ENCODE data around the gene PDE4D. TPM values are rescaled to one million over a fixed set of nuclear protein-coding genes. Genes with fewer than 3 reads are reported as not detected.
"Not testable (repeated sequence)": the region's sequence is repeated elsewhere in the genome, so short reads cannot be mapped to it uniquely, and the experiment has no call there.

Gene PDE4D
- total RNA-seq, 1 donor from 2014 or later = 55.9 TPM

DNA sequence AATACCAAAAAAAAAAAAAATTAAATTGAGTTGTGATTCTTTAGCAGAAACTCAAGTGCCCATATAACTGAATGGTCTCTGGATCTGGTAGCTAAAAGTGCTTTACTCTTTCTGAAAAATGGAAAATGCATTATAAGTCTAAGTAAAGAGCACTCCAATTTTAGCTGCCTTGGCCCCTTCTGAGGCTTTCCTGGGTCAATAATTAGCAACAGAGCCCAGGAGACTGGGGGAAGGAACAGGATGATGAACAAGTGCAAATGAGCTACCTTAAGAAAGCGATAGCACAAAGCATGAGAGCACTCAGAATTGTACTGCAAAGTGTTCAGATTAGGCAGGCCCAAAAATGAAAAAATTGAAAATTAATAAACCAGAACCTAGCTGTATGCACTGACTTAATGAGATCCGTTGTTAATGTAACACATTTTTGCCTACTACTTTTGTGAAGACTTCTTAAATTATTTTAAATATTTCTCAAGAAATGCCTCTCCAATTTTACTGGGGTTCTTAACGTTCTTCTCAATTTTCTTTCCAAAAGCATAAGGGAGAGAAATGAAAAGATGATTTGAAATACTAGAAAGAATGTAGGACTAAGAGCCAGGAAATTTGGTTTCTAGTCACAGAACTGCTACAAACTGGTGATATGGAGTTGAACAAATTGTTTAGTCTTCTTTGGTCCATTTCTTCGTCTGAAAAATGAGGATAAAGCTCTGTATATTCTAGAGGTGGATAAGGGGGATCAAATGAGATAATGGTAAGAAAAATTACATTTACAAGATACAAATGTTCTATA, 566.1 kb downstream of the PDE4D start:
- DNase-seq (ENCODE audit: low spot score) (no peak), ATAC-seq (no peak)
- intact Hi-C loops (cut with DNase I) = no loop called here

DNA sequence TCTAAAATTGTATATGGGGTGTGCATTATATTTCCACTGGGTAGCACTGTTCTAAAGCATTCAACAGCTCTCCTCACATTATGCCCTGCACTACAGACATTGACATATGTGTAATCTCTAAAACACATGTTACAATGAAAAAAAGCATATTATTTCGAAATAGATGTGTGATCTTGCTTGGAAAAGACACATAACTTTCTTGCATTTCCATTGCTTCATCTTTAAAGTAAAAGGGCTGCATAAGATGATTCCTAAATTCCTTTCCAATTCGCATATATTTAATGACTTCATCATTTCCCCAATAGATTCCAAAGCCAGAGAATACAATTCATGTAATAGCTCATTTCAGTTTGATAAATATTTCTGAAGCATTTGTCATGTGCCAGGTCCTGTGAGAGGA, 566.9 kb downstream of the PDE4D start:
- ATAC-seq (no peak), DNase-seq (ENCODE audit: low spot score) (no peak)
- intact Hi-C loops (cut with DNase I) = no loop called here

DNA sequence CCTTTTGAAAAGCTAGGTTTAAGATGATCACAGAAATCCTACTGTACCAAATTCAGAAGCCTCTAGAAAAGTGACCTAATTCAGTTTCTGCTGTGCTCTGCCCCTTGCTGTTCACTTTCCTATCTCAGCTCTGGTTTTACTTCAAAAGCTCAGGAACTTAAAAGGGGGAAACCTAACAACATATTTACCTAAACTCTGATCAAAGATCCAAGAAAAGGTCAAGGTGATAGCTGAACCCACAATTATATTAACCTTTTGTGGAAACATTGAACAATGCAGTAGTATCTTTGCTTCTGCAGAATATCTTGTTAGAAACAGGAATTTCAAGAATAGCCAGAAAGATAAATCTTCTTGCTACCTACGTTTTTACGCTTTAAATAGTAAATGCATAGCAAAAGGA, 568.5 kb downstream of the PDE4D start:
- ATAC-seq (no peak), DNase-seq (ENCODE audit: low spot score) (no peak)
- intact Hi-C loops (cut with DNase I) = no loop called here

DNA sequence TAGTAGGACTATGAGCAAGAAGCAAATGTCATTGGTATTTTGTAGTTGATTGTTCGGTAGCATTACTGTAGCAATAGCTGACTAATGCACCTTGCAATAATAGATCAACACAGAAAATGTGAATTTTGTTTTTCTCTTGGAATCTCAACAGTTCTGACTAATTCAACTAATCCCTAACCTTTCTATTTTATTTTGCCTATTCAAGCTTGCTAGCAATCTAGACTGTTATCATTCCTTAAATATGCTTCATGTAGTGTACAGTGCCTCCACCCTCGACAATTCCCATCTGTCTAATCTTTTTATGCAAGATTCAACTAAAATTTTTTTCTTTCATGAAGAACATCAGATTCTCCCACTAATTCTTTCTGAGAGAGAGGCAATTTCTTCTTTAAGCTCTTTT, 570.6 kb downstream of the PDE4D start:
- ATAC-seq (no peak), DNase-seq (ENCODE audit: low spot score) (no peak)
- intact Hi-C loops (cut with DNase I) = no loop called here

DNA sequence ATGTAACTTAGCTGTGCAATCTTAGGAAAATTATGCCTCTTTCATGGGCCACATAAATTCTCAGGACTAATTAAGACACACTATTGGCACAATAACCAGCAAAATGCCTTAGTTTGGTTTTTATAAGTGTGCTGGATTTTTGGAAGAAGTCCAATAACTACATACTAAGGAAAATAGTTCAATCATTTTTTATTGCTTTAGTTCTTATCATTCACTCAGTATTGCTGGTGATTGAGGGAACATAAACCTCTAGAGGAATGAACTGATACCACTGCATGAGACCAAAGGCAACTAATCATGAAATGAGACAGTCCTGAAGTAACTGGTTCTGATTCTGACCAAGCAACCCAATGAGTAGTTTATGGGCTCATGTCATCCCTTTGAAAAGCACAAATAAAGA, 571.5 kb downstream of the PDE4D start:
- ATAC-seq (no peak), DNase-seq (ENCODE audit: low spot score) (no peak)
- intact Hi-C loops (cut with DNase I) = no loop called here

DNA sequence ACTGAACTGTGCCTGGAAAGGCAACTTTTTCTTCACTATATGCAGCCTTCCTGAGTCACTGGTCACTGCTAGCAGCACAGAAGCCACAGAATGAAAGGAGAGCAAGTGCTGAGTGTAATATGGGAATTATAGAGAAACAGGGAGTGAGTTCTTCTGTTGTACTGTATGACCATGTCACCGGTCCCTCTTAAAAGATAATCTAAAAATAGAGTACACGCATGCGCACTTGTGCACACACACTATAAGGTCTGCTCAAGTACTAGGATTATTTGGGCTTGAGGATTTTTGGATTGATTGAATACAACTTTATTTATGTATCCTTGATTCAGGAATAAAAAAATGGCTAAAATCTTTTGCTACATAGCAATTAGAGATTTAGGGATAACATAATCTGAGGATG, 571.9 kb downstream of the PDE4D start:
- intact Hi-C loops (cut with DNase I) = no loop called here
- ATAC-seq = no peak
- no peak for DNase-seq (ENCODE audit: low spot score)

DNA sequence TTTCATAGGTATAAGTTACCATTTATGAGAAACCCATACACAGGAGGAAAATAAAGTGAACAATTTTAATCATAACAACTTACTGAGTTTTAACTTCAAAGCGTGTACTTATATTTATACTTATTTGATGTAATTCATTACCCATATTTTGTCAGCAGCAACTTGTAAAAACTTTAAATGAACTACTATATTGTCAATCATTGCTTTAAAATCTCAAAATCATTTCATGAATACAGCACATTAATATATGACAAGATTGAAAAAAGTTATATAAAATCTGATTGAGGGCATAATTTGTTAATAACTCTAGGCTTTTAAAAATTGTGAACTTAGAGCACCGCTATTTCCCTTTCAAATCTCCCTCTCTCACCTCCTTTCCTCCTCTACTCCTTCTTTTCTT, 573.1 kb downstream of the PDE4D start:
- ATAC-seq = no peak
- intact Hi-C loops (cut with DNase I) = no loop called here
- no peak for DNase-seq (ENCODE audit: low spot score)

DNA sequence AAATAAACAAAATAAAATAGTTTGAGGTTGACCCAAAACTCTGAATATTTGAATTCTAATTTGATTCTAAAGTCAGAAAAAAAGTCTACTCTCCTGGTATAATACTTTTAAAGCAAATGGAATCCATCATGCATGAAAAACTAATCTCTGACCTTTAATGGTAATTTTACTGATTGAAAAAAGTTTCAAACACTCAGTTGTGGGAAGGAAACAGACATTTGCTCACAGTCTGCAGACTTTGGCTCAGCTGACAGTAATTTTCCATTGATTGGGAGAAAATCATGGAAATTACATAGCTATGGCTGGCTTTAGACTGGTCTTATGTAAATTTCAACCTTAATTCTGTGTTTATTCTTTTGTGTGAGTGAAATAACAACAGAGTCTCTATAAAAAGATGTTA, 574.3 kb downstream of the PDE4D start:
- intact Hi-C loops (cut with DNase I) = no loop called here
- DNase-seq (ENCODE audit: low spot score) = no peak
- no peak for ATAC-seq

DNA sequence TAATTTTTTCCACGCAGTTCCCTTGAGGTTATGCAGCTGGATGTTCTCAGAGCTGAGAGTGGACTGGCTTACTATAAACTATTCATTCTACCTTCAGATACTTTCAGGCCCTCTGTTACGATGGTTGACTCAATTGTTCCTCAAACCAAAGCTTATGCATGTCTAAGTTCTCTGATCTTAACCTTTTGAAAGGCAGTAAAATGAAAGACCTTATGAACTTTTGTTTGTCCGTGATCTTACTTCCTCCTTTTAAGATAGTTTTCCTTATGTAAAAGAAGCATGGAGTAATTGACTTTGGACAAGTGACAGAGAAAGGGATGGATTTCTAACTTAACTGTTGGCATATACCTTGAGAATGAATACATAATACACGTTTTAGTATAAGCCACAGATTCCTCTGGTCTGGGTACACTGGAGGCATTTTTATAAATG, 575.7 kb downstream of the PDE4D start:
- ATAC-seq (no peak), DNase-seq (ENCODE audit: low spot score) (no peak)
- intact Hi-C loops (cut with DNase I) = no loop called here

DNA sequence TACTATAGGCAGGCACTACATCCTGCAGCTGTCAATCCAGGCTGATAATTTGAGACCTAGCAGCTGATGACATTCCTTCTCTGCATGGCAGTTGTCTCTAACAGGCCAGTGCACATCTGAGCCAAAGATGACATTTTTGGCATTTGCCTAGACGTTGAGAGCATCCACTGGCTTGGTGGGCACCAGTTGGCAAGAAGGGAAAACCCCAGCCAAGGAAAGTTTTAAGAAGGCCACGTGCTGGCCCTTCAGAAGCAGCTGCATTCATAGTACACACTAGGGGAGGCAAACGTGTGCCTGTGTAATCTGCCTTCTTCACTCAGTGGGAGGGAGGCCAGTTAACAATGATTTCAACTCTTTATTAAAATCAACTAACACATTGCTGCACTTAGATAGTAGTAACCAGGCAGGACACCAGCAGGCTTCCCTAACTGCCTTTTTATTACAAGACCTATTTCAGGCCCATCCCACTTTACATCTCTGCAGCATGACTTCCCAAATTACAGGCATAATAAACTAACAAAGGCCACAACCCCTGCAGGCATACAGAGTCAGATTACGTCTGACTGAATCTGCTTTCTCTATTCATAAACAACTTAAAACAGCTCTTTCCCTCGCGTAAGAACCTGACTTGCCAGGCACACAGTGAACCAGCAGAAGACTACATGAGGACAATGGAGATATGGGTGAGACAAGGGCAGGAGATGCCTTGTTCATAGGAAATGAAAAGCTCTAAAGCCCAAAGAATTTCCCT, 576.3 kb downstream of the PDE4D start:
- no peak for DNase-seq (ENCODE audit: low spot score)
- ATAC-seq = peak; percentile 83
- intact Hi-C loops (cut with DNase I) = no loop called here

DNA sequence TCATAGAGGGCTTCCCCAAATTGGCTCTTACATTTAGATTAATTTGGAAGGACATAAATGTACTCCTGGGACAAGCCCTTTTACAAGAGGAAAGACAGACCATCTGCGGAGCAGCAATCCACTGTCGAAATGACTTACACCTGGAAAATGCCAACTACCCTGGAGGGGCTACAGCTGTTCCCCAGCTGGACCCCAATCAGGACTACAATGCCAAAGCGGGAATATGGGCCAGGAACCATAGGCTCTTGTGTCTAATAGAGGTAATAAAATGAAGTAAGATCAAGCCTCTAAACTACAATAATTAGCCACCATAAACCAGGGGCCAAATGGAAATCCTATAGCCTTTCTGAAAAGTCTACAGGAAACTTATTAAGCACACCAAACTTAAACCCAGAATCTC, 581.3 kb downstream of the PDE4D start:
- DNase-seq (ENCODE audit: low spot score) (no peak), ATAC-seq (no peak)
- intact Hi-C loops (cut with DNase I) = no loop called here

DNA sequence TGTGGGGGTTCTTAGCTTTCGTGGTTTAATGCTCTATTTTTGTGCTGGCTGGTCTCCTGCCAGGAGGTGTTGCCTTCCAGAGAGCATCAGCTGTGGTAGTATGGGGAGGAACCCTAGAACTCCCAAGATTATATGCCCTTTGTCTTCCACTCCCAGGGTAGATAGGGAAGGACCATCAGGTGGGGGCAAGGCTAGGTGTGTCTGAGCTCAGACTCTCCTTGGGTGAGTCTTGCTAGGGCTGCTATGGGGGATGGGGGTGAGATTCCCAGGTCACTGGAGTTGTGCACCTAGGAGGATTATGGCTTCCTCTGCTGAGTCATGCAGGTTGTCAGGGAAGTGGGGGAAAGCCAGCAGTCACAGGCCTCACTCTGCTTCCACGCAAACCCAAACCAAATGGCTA, 584.8 kb downstream of the PDE4D start:
- intact Hi-C loops (cut with DNase I); ATAC-seq: not testable (repeated sequence)

DNA sequence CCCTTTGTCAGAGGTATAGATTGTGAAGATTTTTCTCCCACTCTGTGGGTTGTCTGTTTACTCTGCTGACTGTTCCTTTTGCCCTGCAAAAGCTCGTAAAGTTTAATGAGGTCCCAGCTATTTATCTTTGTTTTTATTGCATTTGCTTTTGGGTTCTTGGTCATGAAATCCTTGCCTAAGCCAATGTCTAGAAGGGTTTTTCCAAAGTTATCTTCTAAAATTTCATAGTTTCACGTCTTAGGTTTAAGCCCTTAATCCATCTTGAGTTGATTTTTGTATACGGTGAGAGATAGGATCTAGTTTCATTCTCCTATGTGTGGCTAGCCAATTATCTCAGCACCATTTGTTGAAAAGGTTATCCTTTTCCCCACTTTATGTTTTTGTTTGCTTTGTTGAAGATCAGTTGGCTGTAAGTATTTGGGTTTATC, 590.2 kb downstream of the PDE4D start:
- intact Hi-C loops (cut with DNase I) = not testable (repeated sequence)

More for the DNA sequence above, 584.8 kb downstream of the PDE4D start:
- DNase-seq (ENCODE audit: low spot score) = not testable (repeated sequence)

DNA sequence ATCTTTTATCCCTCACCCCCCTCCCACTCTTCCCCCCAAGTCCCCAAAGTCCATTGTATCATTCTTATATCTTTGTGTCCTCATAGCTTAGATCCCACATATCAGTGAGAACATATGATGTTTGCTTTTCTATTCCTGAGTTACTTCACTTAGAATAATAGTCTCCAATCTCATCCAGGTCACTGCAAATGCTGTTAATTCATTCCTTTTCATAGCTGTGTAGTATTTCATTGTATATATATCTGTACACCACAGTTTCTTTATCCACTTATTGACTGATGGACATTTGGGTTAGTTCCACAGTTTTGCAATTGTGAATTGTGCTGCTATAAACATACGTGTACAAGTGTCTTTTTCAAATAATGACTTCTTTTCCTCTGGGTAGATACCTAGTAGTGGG, 591.0 kb downstream of the PDE4D start:
- ATAC-seq; intact Hi-C loops (cut with DNase I); DNase-seq (ENCODE audit: low spot score): not testable (repeated sequence)

More for the DNA sequence above, 590.2 kb downstream of the PDE4D start:
- DNase-seq (ENCODE audit: low spot score); ATAC-seq: not testable (repeated sequence)

DNA sequence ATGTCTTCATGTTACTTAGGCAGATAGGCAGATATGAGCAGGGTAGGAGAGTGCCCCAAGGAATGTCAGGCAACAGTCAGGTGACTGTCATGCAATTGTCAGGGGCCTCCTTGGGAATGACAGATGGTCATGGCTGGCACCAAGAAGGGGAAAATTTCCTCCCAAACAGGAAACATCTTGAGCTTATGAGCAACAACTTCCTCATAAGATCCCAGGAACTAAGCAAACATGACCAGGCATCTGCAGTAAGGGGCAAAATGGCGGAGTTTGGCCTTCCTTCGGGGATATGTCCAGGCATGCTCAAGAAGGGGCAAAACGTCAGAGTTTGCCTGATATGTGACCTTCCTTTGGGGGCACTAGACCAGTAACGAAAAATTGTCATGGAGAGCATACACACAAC, 591.8 kb downstream of the PDE4D start:
- intact Hi-C loops (cut with DNase I) = no loop called here
- ATAC-seq (no peak), DNase-seq (ENCODE audit: low spot score) (no peak)

DNA sequence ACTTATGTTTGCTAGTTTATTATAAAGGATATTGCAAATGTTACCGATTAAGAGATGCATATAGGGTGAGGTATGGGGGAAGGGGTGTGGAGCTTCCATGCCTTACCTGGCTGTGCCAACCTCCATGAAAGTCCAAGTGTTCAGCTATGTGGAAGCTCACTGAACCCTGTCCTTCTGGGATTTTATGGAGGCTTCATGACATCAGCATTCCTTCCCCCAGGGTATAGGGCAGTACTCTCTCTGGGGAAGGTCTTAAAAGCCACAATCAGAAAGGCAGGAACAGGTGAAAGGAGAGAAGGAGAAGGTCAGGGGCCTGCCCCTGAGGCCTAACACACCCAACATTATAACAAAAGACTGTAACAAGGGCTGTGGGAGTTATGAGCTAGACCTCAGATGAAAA, 592.6 kb downstream of the PDE4D start:
- no peak for DNase-seq (ENCODE audit: low spot score)
- no peak for ATAC-seq
- intact Hi-C loops (cut with DNase I) = no loop called here

DNA sequence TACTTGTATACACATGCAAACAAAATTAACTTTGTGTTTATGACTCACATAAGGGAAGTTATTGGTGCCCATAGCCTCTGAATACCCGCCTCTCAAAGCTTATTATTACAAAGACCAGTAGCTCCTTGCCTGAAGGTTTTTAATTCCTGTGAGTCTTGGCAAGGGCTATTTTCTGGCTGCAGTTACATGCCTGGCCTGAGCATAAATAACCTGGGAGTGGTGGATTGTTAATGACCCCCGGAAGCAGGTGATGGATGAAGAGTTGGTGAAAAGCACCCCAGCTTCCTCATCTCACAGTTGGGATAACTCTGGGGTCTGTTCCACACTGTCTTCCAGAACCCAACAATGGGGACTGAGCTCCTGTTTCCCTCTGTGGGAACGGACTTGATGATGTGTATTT, 594.5 kb downstream of the PDE4D start:
- no peak for DNase-seq (ENCODE audit: low spot score)
- intact Hi-C loops (cut with DNase I) = no loop called here
- ATAC-seq = no peak

DNA sequence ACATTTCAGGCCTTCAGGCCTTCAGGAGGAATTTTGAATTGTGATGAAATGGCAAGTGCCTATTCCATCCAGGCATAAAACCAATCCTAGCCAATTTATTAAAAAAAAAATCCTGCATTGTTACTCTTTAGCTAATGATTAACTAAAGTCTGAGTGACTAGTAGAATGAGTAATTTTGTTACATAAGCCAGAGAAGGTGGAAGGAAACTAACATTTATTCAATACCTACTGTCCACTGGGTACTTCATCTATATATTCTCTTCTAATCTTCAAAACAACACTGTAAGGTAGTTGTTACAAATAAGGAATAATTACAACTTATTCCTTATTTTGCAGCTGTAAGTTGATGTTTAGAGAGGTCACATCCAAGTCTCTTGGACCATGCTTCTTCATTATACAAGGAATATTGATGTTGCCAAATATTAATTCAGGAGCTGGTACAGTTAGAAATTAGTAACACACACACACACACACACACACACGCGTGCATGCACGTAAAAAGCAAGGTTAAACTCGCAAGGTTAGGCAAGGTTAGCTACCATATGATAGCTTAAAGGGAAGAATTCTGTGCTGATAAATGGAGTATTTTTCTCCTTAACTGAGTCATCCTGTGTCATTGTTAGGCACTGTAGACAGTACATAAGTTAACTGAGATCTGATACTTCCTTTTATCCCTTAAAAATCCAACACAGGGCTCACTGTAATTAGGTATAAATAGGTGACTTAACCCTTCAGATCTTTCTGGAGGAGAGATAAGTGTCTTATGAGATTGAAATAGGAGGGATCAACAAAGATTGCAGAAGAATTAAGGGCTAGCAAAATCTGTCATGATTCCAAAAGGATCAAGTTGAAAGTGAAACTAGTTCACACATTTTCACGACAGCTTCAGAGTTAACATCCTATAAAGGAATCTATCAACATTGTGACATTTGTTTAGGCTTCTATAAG, 596.9 kb downstream of the PDE4D start:
- peak; percentile 51 for ATAC-seq
- intact Hi-C loops (cut with DNase I) = no loop called here
- DNase-seq (ENCODE audit: low spot score) = no peak

DNA sequence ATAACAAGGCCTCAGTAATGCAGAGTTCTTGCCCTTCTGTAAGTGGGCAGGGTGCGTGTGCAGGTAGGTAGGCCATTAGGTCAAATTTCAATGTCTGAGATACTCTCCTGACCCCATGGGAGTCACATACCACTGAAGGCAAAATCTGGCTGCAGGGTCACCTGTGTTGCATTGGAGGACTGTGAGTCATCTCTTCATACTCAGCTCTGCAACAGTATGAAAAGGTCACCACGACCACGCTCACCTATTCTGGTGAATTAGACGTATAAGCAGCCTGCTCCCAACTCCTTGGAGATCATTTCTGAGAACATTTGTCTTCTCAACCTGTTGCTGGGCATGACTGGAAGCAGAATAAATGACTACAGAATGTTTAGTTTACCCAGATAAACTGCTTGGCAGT, 599.8 kb downstream of the PDE4D start:
- intact Hi-C loops (cut with DNase I) = no loop called here
- ATAC-seq (no peak), DNase-seq (ENCODE audit: low spot score) (no peak)

All from sciatic nerve (tissue), 2 donors.